ENCODE results near the gene PDIA6. TPM values are rescaled to one million over a fixed set of nuclear protein-coding genes. Genes with fewer than 3 reads are reported as not detected.
A peak's percentile ranks its signal among the peaks of the same experiment; 100 is the strongest.
"Not testable (repeated sequence)": the region's sequence is repeated elsewhere in the genome, so short reads cannot be mapped to it uniquely, and the experiment has no call there.

PDIA6 gene
- total RNA-seq, 1 donor from 2014 or later = 316 TPM

DNA sequence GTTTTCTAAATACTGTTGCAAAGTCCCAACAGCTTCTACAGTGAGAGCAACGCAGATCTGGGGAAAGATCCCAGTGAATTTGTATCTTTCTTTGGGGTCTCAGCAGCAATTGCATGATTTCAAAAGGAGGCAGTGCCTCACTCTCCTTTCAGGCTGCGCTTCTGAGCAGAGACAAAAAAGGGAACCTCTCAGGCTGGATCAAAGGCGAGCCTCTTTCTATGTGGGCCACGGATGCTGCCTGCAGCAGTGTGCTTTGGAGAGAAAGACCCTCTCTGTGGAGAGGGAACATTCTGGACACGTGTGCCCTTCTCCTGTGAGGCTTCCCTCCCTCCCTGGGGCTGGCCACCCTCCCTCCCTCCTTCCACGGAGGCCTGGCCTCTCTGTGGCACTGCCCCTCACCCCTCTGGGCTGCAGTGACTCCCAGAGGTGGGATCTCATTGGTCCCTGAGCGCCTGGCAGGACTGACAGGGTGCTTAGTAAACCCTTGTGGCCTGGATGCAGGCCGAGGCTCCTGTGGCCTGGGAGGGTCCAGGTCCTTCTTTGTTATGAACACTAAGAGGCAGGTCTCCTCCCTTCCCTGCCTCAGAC is 21.6 kb upstream of the PDIA6 start:
- no peak for DNase-seq (ENCODE audit: extremely low read depth, low read depth, low spot score)

DNA sequence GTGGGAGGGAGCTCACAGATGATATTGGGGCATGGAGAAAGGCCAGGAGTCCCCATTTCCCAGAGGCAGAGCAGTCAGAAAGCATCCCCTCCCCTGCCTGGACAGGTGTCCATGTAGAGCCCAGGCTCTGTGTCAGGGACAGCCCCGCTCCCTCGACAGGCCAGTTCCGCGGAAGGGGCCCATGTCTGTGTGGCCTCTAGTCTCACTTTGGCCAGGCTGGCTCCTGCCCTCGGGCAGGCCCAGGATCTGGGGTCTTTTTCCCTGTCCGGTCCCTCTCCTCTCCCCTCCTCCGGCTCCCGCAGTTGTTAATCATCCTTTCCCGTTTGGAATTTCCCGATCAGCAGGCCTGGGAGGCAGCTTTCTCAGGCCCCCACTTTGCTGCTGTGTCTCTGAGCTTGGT is 20.4 kb upstream of the PDIA6 start:
- DNase-seq (ENCODE audit: extremely low read depth, low read depth, low spot score) = no peak

DNA sequence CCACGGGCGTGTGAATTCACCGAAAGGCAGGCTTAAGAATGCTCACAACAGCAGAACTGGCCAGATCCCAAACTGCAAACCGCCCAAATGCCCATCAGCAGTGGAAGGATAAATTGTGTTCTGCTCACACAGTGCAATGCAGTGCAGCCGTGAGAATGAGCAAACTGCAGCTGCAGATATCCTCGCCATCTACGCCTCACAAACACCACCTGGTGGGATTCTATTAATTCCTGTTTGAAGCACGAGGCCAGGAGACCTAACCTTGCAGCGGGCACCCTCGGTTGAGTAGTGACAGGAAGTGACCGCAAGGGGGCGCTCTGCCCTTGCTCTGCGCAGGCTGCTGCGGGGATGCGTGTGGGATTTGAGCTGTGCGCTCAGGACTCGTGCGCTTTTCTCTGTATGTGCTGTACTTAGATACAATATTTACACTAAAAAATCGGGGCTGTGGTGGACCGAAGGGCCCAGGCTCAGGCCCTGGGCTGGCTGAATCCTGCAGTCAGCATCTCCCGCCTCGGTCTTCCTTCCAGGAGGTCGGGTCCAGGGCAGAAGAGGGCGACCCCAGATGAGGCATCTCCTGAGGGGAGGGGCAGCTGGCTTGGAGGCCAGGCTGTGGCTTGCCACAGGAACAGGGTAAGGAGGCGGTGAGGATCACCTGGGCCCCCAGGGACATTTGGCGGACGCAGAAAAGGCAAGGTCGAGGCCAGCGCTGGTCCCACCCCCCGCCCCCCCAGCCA is 19.8 kb upstream of the PDIA6 start:
- DNase-seq (ENCODE audit: extremely low read depth, low read depth, low spot score) = peak; percentile 33

DNA sequence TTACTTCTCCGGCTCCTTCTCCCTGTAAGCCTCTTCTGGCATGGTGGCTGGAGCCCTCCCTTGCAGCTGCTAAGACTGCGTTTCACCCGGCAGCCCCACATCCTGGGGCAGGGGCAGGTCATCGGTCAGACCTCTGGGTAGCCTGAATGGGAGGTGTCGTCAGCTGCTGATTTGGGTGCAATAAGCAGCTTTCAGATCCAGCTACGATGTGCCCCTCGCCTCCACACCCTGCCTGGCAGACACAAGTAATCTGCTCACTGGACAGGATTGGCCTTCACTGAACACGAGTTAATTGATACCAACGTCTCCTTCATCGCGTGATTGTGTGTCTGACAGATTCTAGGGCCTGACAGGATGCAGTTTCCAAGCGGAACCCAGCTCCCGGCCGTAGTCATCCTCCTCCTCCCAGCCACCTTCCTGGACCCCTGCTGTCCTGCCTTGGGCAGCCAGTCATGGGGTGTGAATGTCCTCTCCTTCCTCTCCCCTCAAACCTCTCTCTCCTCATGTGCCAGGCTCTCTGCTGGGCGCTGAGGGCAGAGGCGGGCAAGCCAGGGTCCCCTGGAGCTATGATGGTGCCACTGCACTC is 18.9 kb upstream of the PDIA6 start:
- no peak for DNase-seq (ENCODE audit: extremely low read depth, low read depth, low spot score)

- DNase-seq (ENCODE audit: extremely low read depth, low read depth, low spot score) = no peak
These were observed 18.2 kb upstream of the PDIA6 start for GRCh38 chr2:10830641-10831399.

DNA sequence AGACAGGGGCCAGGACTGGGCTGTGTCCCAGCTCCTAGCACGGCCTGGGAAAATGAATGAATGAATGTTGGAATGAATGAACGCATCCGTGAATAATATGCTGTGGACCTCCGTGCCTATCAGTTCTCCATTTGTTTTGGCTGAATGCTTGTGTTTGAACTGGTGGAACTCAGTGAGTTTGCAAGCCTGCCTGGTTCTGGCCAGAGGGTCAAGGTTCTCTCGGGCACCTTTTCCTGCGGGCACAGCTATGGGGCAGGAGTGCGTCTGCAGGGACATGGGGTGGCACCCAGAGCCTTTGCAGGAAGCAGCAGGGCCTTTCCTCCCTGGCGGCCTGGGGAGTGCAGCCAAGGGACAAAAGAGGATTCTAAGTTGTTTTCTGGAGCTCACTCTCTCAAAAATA is 17.6 kb upstream of the PDIA6 start:
- no peak for DNase-seq (ENCODE audit: extremely low read depth, low read depth, low spot score)

DNA sequence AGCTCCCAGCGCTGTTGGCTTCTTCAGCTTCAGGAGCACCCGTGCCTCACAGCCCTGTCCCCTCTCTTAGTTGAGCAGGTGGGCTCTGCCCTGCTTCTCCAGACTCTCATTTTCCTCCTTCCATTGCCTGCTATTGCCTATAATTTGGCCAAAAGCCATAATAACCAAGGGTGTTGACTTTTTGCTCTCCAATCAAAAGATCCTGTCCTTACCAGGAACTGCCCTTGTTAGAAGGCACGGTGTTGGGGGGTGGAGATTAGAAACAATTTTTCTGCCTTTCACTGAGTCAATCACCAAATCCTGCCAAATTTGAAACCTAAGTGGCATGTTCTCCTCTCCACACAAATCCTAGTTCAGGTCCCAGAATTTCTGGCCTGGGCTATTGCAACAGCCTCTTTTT is 16.7 kb upstream of the PDIA6 start:
- DNase-seq (ENCODE audit: extremely low read depth, low read depth, low spot score) = no peak

DNA sequence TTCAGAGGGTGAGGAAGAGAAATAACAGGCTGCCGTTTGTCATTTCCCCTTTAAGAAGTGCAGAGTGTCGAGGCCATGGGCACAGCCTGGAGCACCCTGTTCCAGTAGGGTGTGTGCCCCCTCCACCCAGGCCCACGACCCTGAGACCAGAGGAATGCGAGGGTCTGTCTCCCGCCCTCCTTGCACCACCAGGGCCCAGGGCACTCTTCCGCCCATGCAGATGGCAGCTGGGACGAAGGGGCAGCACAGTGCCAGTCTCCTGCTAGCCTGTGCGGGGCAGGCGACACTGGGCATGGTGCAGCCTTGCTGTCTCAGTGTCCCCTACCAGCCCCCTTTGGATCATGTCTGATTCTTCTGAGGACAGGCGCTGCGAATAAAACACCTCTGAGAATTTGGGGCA is 15.8 kb upstream of the PDIA6 start:
- no peak for DNase-seq (ENCODE audit: extremely low read depth, low read depth, low spot score)

- no peak for DNase-seq (ENCODE audit: extremely low read depth, low read depth, low spot score)
These were observed 14.0 kb upstream of the PDIA6 start for GRCh38 chr2:10826625-10827024.

DNA sequence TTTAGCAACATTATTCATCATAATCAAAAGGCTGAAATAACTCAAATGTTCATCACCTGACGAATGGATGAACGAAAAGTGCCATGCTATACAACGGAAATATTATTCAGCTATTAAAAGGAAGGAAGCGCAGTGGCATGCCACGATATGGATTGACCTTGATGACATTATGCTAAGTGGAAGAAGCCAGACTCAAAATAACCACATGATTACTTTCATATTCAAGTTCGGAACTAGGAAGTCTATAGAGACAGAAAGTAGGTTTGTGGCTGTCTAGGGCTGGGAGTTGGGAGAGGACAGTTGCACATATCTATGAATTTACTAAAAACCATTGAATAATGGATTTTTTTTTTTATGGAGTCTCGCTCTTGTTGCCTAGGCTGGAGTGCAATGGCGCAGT is 13.4 kb upstream of the PDIA6 start:
- DNase-seq (ENCODE audit: extremely low read depth, low read depth, low spot score) = no peak

DNA sequence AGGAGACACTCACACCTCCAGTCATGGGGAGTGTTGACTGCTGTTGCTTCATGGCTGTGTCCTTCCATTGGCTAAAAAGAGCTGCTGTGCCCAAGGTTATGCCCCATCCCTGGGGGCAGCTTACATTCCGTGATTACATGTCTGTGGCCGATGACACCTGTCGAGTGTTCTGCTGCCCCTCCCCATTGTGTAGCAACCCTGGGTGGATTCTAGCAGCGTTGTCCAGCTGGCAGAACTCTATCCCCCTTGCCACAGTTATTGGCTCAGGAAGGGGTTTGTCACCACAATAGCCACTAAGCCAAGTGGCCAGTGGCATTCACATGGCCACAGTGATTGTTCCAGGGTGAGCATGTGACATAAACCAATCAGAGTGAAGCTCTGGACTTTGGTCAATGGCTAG is 11.6 kb upstream of the PDIA6 start:
- DNase-seq (ENCODE audit: extremely low read depth, low read depth, low spot score) = no peak

GRCh38 chr2:10820978-10821695 is 8.6 kb upstream of the PDIA6 start:
- DNase-seq (ENCODE audit: extremely low read depth, low read depth, low spot score) = no peak

DNA sequence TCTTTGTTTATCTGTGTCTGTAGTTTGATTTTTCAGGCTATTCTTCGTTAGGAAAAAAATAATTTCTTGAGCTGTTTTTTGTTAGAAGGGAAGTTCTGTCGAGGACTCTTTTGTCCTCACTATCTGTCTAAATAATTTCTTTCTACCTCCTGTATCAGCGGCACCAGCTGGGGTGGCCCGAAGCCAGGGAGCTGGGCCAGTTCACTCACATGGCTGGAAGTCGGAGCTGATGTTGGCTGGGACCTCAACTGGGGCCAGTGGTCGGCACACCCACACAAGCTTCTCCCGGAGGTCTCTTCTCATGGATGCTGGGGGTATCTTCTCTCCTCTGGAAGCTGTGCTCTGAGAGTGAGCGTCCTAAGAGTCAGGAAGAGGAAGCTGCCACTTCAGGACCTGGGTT is 8.0 kb upstream of the PDIA6 start:
- DNase-seq (ENCODE audit: extremely low read depth, low read depth, low spot score) = no peak

GRCh38 chr2:10819714-10820314 is 7.2 kb upstream of the PDIA6 start:
- no peak for DNase-seq (ENCODE audit: extremely low read depth, low read depth, low spot score)

DNA sequence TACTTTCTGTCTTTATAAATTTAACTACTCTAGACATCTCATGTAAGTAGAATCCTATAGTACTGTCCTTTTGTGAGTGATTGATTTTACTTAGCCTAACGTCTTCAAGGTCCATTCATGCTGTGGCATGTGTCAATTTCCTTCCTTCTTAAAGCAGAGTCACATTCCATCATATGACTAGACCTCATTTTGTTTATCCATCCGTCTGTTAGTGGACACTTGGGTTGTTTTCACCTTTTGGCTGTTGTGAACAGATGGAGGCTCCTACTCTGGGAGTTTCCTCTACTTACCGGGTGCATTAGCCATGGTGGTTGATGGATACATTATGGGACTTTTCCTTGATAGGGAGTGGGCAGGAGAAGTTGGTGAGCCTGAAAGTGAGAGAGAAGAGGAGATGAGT is 6.4 kb upstream of the PDIA6 start:
- DNase-seq (ENCODE audit: extremely low read depth, low read depth, low spot score) = no peak

DNA sequence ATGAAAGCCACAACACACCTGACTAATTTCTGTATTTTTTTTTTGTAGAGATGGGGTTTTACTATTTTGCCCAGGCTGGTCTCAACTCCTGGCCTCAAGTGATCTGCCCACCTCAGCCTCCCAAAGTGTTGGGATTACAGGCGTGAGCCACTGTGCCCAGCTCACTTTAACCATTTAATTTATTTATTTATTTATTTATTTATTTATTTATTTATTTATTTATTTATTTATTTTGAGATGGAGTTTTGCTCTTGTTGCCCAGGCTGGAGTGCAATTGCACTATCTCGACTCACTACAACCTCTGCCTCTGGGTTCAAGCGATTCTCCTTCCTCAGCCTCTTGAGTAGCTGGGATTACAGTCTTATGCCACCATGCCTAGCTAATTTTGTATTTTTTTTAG is 5.7 kb upstream of the PDIA6 start:
- DNase-seq (ENCODE audit: extremely low read depth, low read depth, low spot score) = not testable (repeated sequence)

GRCh38 chr2:10817413-10817812 is 4.8 kb upstream of the PDIA6 start:
- DNase-seq (ENCODE audit: extremely low read depth, low read depth, low spot score) = no peak

DNA sequence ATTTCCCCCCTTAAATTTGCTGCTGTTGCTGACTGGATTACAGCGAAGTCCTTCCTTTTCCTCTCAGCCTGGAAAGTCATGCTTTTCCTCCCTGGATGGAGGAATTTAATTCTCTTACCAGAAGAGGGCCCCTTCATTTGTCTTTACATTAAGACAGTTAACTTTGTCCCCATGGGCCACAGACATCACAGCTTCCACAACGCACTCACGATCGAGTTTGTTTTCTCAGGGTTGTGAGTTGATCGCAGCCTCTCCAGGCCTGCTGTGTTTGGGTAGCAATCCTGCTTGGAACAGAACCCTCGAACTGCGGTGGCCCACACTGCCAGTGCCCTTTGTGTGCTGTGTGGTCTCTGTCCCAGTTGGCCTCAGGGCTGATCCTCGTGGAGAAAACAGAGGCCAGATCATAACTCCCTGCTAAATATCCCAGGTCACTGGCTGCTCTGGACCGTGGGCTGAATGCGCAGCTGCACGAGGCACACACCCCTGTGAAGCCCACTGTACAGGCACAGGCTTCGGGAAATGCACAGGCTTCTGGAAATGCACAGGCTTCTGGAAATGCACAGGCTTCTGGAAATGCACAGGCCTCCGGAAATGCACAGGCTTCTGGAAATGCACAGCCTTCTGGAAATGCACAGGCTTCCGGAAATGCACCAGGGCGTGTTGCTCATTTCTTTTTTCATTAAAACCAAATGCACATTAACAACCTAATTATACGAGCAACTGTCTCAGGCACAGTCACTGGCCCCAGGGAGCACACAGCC is 2.2 kb upstream of the PDIA6 start:
- DNase-seq (ENCODE audit: extremely low read depth, low read depth, low spot score) = no peak

DNA sequence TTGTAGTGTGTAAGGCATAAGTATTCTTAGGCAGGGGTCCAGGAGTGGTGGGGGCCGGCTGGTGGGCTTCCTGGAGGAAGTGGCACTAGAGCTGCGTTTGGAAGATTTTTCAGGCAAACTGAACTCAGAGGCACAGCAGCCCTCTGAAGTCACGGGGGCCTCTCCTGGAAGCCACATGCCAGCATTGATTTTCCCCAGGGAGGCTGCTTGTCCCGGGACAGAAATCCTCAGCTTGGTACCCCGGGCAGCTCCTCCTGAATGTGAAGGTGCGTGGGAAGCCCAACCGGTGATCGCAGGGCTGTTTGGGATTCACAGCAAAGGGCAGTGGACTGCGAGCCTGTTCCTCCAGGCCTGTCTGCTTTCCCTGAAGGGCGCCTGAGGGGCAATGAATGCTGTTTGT is 1.6 kb upstream of the PDIA6 start:
- no peak for DNase-seq (ENCODE audit: extremely low read depth, low read depth, low spot score)

Data from glomerular endothelial cell (primary cell).